Lower leg skin (tissue), 3 donors: ENCODE data around the gene RNF13.

Source experiments
- POLR2A ChIP-seq, 2 donors: fragments of 450-650 bp; IDR thresholded peaks; one replicate each; pipeline ENCODE4 v1.6.1; 2016 to 2017; ENCODE audit warnings: antibody characterized with exemption in 2 of 2, mild to moderate bottlenecking in 1 of 2, moderate library complexity in 1 of 2
- TF ChIP-seq, protein P1 (sequence below), 3 donors: fragments of 450-650 bp; IDR thresholded peaks; one replicate each; pipeline ENCODE4 v1.5.1; 2016; ENCODE audit warnings: antibody characterized with exemption in 3 of 3, mild to moderate bottlenecking in 3 of 3, moderate library complexity in 2 of 3

GRCh38 chr3:149881879-149882278, 68.9 kb downstream of the RNF13 start:
- TF ChIP-seq POLR2A (IDR thresholded peaks at IDR 0.05), result no peak
- TF ChIP-seq, protein P1, sequence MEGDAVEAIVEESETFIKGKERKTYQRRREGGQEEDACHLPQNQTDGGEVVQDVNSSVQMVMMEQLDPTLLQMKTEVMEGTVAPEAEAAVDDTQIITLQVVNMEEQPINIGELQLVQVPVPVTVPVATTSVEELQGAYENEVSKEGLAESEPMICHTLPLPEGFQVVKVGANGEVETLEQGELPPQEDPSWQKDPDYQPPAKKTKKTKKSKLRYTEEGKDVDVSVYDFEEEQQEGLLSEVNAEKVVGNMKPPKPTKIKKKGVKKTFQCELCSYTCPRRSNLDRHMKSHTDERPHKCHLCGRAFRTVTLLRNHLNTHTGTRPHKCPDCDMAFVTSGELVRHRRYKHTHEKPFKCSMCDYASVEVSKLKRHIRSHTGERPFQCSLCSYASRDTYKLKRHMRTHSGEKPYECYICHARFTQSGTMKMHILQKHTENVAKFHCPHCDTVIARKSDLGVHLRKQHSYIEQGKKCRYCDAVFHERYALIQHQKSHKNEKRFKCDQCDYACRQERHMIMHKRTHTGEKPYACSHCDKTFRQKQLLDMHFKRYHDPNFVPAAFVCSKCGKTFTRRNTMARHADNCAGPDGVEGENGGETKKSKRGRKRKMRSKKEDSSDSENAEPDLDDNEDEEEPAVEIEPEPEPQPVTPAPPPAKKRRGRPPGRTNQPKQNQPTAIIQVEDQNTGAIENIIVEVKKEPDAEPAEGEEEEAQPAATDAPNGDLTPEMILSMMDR (IDR thresholded peaks at IDR 0.05), result no peak
